Breast epithelium (tissue), 4 donors: ENCODE results near the gene CSNK2A1. TPM values are rescaled to one million over a fixed set of nuclear protein-coding genes. Genes with fewer than 3 reads are reported as not detected.

Source experiments
- DNase-seq, 2 donors: peaks; one replicate each; pipeline ENCODE4 v3.0.0-alpha.2; 2019; ENCODE audit warnings: low spot score in 2 of 2
- H3K27ac ChIP-seq, 2 donors: fragments of 200-600 bp; sonication (generic) in 1 of 2; one replicate each; pipeline ENCODE4 v1.5.1; 2016 to 2019; ENCODE audit warnings: mild to moderate bottlenecking in 1 of 2
- H3K27me3 ChIP-seq, 2 donors: fragments of 200-600 bp; sonication (generic) in 1 of 2; one replicate each; pipeline versions ENCODE4 v1.5.1 to v1.6.0; 2017 to 2019; ENCODE audit warnings: control low read depth in 1 of 2, mild to moderate bottlenecking in 1 of 2
- H3K36me3 ChIP-seq: fragments of 200-600 bp; one replicate; pipeline ENCODE4 v1.5.1; 2019
- H3K4me1 ChIP-seq, 2 donors: fragments of 200-600 bp; sonication (generic); one replicate each; pipeline ENCODE4 v1.5.1; 2016 to 2019; ENCODE audit warnings: control low read depth in 1 of 2
- H3K4me3 ChIP-seq, 3 donors: fragments of 200-600 bp; sonication (generic); 1 replicate in 2 of 3; 2 replicates in 1 of 3; pipeline ENCODE4 v1.5.1; 2016 to 2019; ENCODE audit warnings: mild to moderate bottlenecking in 3 of 3, moderate library complexity in 2 of 3
- H3K9me3 ChIP-seq, 2 donors: fragments of 200-600 bp; sonication (generic) in 1 of 2; one replicate each; pipeline ENCODE4 v1.5.1; 2016 to 2019; ENCODE audit warnings: control low read depth in 1 of 2
- POLR2A ChIP-seq: fragments of 450-650 bp; IDR thresholded peaks from one replicate; pipeline ENCODE4 v1.6.1; 2016; ENCODE audit warnings: antibody characterized with exemption, mild to moderate bottlenecking, moderate library complexity
- POLR2AphosphoS5 ChIP-seq, 3 donors: sonication (generic); formaldehyde crosslinking; IDR thresholded peaks; one replicate each; pipeline ENCODE4 v1.6.1; 2017; ENCODE audit warnings: antibody characterized with exemption in 3 of 3
- intact Hi-C: fragments of 100-400 bp; cut with DNase I; formaldehyde crosslinking; loops from one replicate; pipeline ENCODE4 v1.15.1; 2023; ENCODE audit warnings: low total_unique reads
- total RNA-seq, 3 donors: library from RNA; depleted of rRNA; stranded (reverse); fragments of >200 nt; gene quantifications; one replicate each; pipeline ENCODE4 v1.1.0, GENCODE V29; 2016
- TF ChIP-seq, protein P1 (sequence below), 3 donors: fragments of 450-650 bp; IDR thresholded peaks; one replicate each; pipeline ENCODE4 v1.5.1; 2016 to 2017; ENCODE audit warnings: antibody characterized with exemption in 3 of 3, mild to moderate bottlenecking in 3 of 3, moderate library complexity in 3 of 3

CSNK2A1 gene
- total RNA-seq, 3 donors from 2014 or later: 55.0 to 90.9 (median 77.7) TPM

DNA sequence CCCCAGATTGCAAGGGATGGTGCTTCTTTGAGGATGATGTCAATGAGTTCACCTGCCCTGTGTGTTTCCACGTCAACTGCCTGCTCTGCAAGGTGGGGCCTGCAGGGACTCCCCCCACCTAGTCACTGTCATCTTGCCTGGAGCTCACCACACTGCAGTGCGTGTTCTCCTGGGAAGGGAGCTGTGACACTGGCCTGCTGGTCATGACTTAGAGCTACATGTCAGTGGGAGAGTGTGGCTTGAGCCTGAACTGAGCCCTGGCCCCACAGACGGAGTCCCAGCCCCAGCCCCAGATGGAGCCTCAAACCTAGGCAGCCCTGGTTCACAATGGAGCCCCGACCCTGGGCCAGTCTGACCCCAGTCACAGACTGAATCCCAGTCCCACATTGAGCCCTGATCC is 116.2 kb downstream of the CSNK2A1 start:
- Histone ChIP-seq H3K9me3 (no peaks in the 10 kb centered on the region), H3K4me1 (no peaks in the 10 kb centered on the region), H3K36me3 (no peaks in the 10 kb centered on the region), H3K27me3 (no peaks in the 10 kb centered on the region), H3K27ac (no peak overlapping the region), H3K4me3 (no peak overlapping the region)
- TF ChIP-seq POLR2A (no peak), POLR2AphosphoS5 (IDR thresholded peaks at IDR 0.05) (no peak)
- TF ChIP-seq, protein P1, sequence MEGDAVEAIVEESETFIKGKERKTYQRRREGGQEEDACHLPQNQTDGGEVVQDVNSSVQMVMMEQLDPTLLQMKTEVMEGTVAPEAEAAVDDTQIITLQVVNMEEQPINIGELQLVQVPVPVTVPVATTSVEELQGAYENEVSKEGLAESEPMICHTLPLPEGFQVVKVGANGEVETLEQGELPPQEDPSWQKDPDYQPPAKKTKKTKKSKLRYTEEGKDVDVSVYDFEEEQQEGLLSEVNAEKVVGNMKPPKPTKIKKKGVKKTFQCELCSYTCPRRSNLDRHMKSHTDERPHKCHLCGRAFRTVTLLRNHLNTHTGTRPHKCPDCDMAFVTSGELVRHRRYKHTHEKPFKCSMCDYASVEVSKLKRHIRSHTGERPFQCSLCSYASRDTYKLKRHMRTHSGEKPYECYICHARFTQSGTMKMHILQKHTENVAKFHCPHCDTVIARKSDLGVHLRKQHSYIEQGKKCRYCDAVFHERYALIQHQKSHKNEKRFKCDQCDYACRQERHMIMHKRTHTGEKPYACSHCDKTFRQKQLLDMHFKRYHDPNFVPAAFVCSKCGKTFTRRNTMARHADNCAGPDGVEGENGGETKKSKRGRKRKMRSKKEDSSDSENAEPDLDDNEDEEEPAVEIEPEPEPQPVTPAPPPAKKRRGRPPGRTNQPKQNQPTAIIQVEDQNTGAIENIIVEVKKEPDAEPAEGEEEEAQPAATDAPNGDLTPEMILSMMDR (IDR thresholded peaks at IDR 0.05): no peak
- intact Hi-C loops: no loop called here
- DNase-seq: no peak

DNA sequence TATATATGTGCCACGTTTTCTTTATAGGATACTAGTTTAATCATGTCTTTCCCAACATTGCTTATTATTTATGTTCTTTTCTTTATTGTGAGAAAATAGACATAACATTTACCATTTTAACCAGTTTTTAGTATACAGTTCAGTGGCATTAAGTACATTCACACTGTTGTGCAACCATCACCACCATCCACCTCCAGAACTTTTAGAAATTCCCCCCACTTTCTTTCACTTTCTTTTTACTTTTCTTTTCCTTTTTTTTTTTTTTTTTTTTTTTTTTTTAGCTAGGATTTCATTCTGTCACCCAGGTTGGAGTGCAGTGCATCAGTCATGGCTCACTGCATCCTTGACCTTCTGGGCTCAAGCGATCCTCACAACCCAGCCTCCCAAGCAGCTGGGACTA is 117.0 kb downstream of the CSNK2A1 start:
- Histone ChIP-seq H3K4me1 (no peaks in the 10 kb centered on the region), H3K9me3 (no peaks in the 10 kb centered on the region), H3K27ac (no peak overlapping the region), H3K36me3 (no peaks in the 10 kb centered on the region), H3K4me3 (no peak overlapping the region), H3K27me3 (no peaks in the 10 kb centered on the region)
- TF ChIP-seq POLR2AphosphoS5 (IDR thresholded peaks at IDR 0.05): no peak
- TF ChIP-seq POLR2A: no peak
- TF ChIP-seq, protein P1 (IDR thresholded peaks at IDR 0.05): no peak
- DNase-seq: no peak
- intact Hi-C loops: no loop called here

Other genes with a start within 250 kb of the CSNK2A1 start
- 10 to 100 TPM; 10.1 to 14.0 (median 11.5) TPM for gene ZCCHC3, start 246.2 kb downstream of the CSNK2A1 start, total RNA-seq
- 1 to 10 TPM; 1.1 to 3.7 (median 3.3) TPM for gene SOX12, start 218.2 kb downstream of the CSNK2A1 start, total RNA-seq
- 10 to 100 TPM in 2 of 3 donors, 1 to 10 TPM in 1; 9.4 to 22.3 (median 21.8) TPM for gene NRSN2, start 196.7 kb downstream of the CSNK2A1 start, total RNA-seq
- gene TRIB3, start 163.0 kb downstream of the CSNK2A1 start, total RNA-seq: 10 to 100 TPM in 2 of 3 donors, 1 to 10 TPM in 1; 4.5 to 18.0 (median 14.5) TPM
- gene RBCK1, start 135.5 kb downstream of the CSNK2A1 start, total RNA-seq: 10 to 100 TPM; 61.3 to 69.5 (median 66.2) TPM
- 10 to 100 TPM; 37.7 to 56.6 (median 42.3) TPM for gene TBC1D20, start 81.3 kb downstream of the CSNK2A1 start, total RNA-seq
- gene TCF15, start 66.5 kb upstream of the CSNK2A1 start, total RNA-seq: 1 to 10 TPM in 2 of 3 donors, under 1 TPM in 1; 0.44 to 2.6 (median 1.1) TPM
- 10 to 100 TPM; 16.2 to 30.2 (median 21.1) TPM for gene SRXN1, start 109.4 kb upstream of the CSNK2A1 start, total RNA-seq
- not detected for gene SCRT2, start 132.0 kb upstream of the CSNK2A1 start, total RNA-seq
- 1 to 10 TPM in 2 of 3 donors, under 1 TPM in 1; 0.16 to 7.2 (median 4.1) TPM for gene SLC52A3, start 224.7 kb upstream of the CSNK2A1 start, total RNA-seq